Measurements from ENCODE around the gene RANBP3L.

Gene RANBP3L

GRCh38 chr5:36267905-36268304, 33.8 kb downstream of the RANBP3L start:
- TF ChIP-seq TAF1 (IDR thresholded peaks at IDR 0.05; ENCODE audit: borderline replicate concordance, insufficient read depth, low read length) (no peak), FOXP2 (optimal IDR thresholded peaks at IDR 0.05; ENCODE audit: borderline replicate concordance, extremely low read depth, extremely low read length, insufficient read depth) (no peak), POLR2AphosphoS5 (IDR thresholded peaks at IDR 0.05; ENCODE audit: low read depth, low read length) (no peak), SIN3A (IDR thresholded peaks at IDR 0.05; ENCODE audit: borderline replicate concordance, insufficient read depth, low read length) (no peak), REST (IDR thresholded peaks at IDR 0.05; ENCODE audit: insufficient read depth in 1 of 2, low read depth in 2 of 2, low read length in 2 of 2) (no peak)

GRCh38 chr5:36264202-36264760, 37.4 kb downstream of the RANBP3L start:
- no peak for TF ChIP-seq FOXP2 (optimal IDR thresholded peaks at IDR 0.05; ENCODE audit: borderline replicate concordance, extremely low read depth, extremely low read length, insufficient read depth)
- no peak for TF ChIP-seq TAF1 (IDR thresholded peaks at IDR 0.05; ENCODE audit: borderline replicate concordance, insufficient read depth, low read length)
- no peak for TF ChIP-seq SIN3A (IDR thresholded peaks at IDR 0.05; ENCODE audit: borderline replicate concordance, insufficient read depth, low read length)
- no peak for TF ChIP-seq REST (IDR thresholded peaks at IDR 0.05; ENCODE audit: insufficient read depth in 1 of 2, low read depth in 2 of 2, low read length in 2 of 2)
- no peak for TF ChIP-seq POLR2AphosphoS5 (IDR thresholded peaks at IDR 0.05; ENCODE audit: low read depth, low read length)

- TF ChIP-seq REST (IDR thresholded peaks at IDR 0.05; ENCODE audit: insufficient read depth in 1 of 2, low read depth in 2 of 2, low read length in 2 of 2) (no peak), FOXP2 (optimal IDR thresholded peaks at IDR 0.05; ENCODE audit: borderline replicate concordance, extremely low read depth, extremely low read length, insufficient read depth) (no peak), SIN3A (IDR thresholded peaks at IDR 0.05; ENCODE audit: borderline replicate concordance, insufficient read depth, low read length) (no peak), TAF1 (IDR thresholded peaks at IDR 0.05; ENCODE audit: borderline replicate concordance, insufficient read depth, low read length) (no peak), POLR2AphosphoS5 (IDR thresholded peaks at IDR 0.05; ENCODE audit: low read depth, low read length) (no peak)
Observed at GRCh38 chr5:36261186-36261585, 40.5 kb downstream of the RANBP3L start.

GRCh38 chr5:36253575-36253974, 48.1 kb downstream of the RANBP3L start:
- TF ChIP-seq FOXP2 (optimal IDR thresholded peaks at IDR 0.05; ENCODE audit: borderline replicate concordance, extremely low read depth, extremely low read length, insufficient read depth) (no peak), REST (IDR thresholded peaks at IDR 0.05; ENCODE audit: insufficient read depth in 1 of 2, low read depth in 2 of 2, low read length in 2 of 2) (no peak), TAF1 (IDR thresholded peaks at IDR 0.05; ENCODE audit: borderline replicate concordance, insufficient read depth, low read length) (no peak), POLR2AphosphoS5 (IDR thresholded peaks at IDR 0.05; ENCODE audit: low read depth, low read length) (no peak), SIN3A (IDR thresholded peaks at IDR 0.05; ENCODE audit: borderline replicate concordance, insufficient read depth, low read length) (no peak)

Data from PFSK-1 (cell line).